Left lung (tissue), 10 donors: Measurements from ENCODE around the gene PPIL1. TPM values are rescaled to one million over a fixed set of nuclear protein-coding genes. Genes with fewer than 3 reads are reported as not detected.

Source experiments
- ATAC-seq: fragments of 200-7000 bp; cut with Tn5 transposase; one replicate; pipeline ENCODE4 v1.9.1; 2020; ENCODE audit warnings: moderate library complexity
- DNase-seq, 4 donors: peaks; one replicate each; pipeline ENCODE4 v3.0.0-alpha.2; 2013 to 2020
- H3K27ac ChIP-seq, 2 donors: fragments of 200-600 bp; sonication (generic) in 1 of 2; one replicate each; pipeline versions ENCODE4 v1.5.0 to v1.8.0; 2020 to 2021
- H3K27me3 ChIP-seq, 2 donors: fragments of 200-600 bp; sonication (generic) in 1 of 2; one replicate each; pipeline versions ENCODE4 v1.5.0 to v1.8.0; 2020 to 2021
- H3K36me3 ChIP-seq, 2 donors: fragments of 200-600 bp; sonication (generic) in 1 of 2; one replicate each; pipeline versions ENCODE4 v1.5.0 to v1.8.0; 2020 to 2021
- H3K4me1 ChIP-seq, 2 donors: fragments of 200-600 bp; one replicate each; pipeline ENCODE4 v1.8.0; 2021
- H3K4me3 ChIP-seq, 2 donors: fragments of 200-600 bp; sonication (generic) in 1 of 2; one replicate each; pipeline versions ENCODE4 v1.5.0 to v1.8.0; 2020 to 2021; ENCODE audit warnings: mild to moderate bottlenecking in 1 of 2
- H3K9me3 ChIP-seq, 2 donors: fragments of 200-600 bp; sonication (generic) in 1 of 2; one replicate each; pipeline versions ENCODE4 v1.5.0 to v1.8.0; 2020 to 2021
- CTCF ChIP-seq, 2 donors: fragments of 200-600 bp; sonication (generic) in 1 of 2; IDR thresholded peaks; one replicate each; pipeline versions ENCODE4 v1.5.0 to v1.8.0; 2021; ENCODE audit warnings: antibody characterized with exemption in 2 of 2
- intact Hi-C, 2 donors: fragments of 100-400 bp; cut with DNase I; formaldehyde crosslinking; loops; one replicate each; pipeline versions ENCODE4 v1.11.2 to v1.14.2; 2022
- polyA plus RNA-seq, 6 donors: library from polyadenylated mRNA; unstranded; fragments of 120-200 nt; gene quantifications; one replicate each; pipeline ENCODE4 v1.2.1, GENCODE V29; 2013; ENCODE audit not compliant: insufficient read length in 6 of 6
- total RNA-seq, 2 donors: library from RNA; stranded (reverse); fragmentation: NEBNext Ultra II Directional; extraction: Animal tissue kit (Norgen Biotek cat#: 25700); gene quantifications; one replicate each; pipeline ENCODE4 v1.2.1, GENCODE V29; 2021
- donor health status: DM: no; HTN: yes; CAD: no.
- donor health status: DM: no; HTN: no; CAD: no.

PPIL1 gene
- total and polyA plus RNA-seq, 8 donors = 19.6 to 45.3 (median 34.5) TPM

DNA sequence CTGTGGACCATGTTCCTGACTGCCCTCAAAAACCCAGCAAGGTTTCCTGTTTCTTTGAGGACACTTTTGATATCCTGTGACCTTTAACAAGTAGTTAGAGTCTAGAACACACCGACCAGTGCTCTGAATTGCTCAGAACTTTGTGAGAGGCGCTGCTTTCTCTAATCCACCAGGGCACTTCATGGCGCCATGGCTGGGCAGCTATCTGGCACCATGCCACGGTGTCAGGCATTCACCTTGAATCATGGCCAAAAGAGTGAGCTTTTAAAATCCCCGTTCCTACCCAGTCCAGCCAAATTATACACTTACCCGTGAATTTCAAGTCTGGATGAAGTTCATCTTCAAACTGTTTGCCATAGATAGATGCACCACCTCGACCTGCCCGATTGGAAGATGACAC, 18.3 kb downstream of the PPIL1 start:
- Histone ChIP-seq H3K4me3 (no peak overlapping the region), H3K4me1 (peaks cover 7 to 22% of the 10 kb centered on the region in 2 donors), H3K36me3 (peaks cover 0 to 24% of the 10 kb centered on the region in 2 donors), H3K9me3 (no peaks in the 10 kb centered on the region), H3K27me3 (no peaks in the 10 kb centered on the region), H3K27ac (no peak overlapping the region)
- DNase-seq = no peak
- no peak for TF ChIP-seq CTCF (IDR thresholded peaks at IDR 0.05)
- ATAC-seq = no peak
- intact Hi-C loops = no loop called here

GRCh38 chr6:36855750-36856149, 18.9 kb downstream of the PPIL1 start:
- no peak for TF ChIP-seq CTCF (IDR thresholded peaks at IDR 0.05)
- intact Hi-C loops = no loop called here

DNA sequence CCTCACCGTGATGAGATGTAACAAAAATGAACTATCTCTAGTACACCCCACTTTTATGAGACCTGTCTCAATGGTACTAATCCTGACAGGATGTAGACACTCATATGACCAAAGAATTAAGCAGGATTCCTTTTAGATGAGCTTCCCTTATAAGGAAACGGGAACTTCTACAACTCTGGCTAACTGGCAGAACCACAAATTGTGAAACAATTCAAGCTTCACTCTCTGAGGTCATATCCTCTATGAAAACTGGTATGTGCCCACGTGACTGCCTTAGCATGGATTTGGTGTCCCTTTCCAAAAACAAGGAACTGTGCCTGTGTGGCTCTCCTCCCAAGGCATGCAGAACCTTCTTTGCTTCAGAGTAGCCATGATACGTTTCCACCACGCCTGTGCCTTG, 21.3 kb downstream of the PPIL1 start:
- H3K9me3 ChIP-seq = peaks cover 0 to 2% of the 10 kb centered on the region in 2 donors
- DNase-seq (peak in 1 of 4 donors; percentile 69), ATAC-seq (peak; percentile 33)
- peaks cover 14 to 45% of the 10 kb centered on the region in 2 donors for H3K4me1 ChIP-seq
- intact Hi-C loops = no loop called here
- peak overlapping the region in 1 of 2 donors; percentile 82 for H3K27ac ChIP-seq
- H3K4me3 ChIP-seq = no peak overlapping the region
- no peak for TF ChIP-seq CTCF (IDR thresholded peaks at IDR 0.05)
- H3K27me3 ChIP-seq = no peaks in the 10 kb centered on the region
- H3K36me3 ChIP-seq = peaks cover 0 to 24% of the 10 kb centered on the region in 2 donors

More at GRCh38 chr6:36855750-36856149, 18.9 kb downstream of the PPIL1 start:
- ATAC-seq (no peak), DNase-seq (no peak)
- Histone ChIP-seq H3K36me3 (peaks cover 0 to 24% of the 10 kb centered on the region in 2 donors), H3K4me1 (peaks cover 7 to 23% of the 10 kb centered on the region in 2 donors), H3K9me3 (peaks cover 0 to under 1% of the 10 kb centered on the region in 2 donors), H3K4me3 (no peak overlapping the region), H3K27ac (no peak overlapping the region), H3K27me3 (no peaks in the 10 kb centered on the region)

GRCh38 chr6:36852481-36853147, 22.0 kb downstream of the PPIL1 start:
- ATAC-seq = peak; percentile 13

More at GRCh38 chr6:36852481-36853147, 22.0 kb downstream of the PPIL1 start:
- Histone ChIP-seq H3K36me3 (peaks cover 0 to 24% of the 10 kb centered on the region in 2 donors), H3K27me3 (no peaks in the 10 kb centered on the region), H3K27ac (peak overlapping the region in 1 of 2 donors; percentile 82), H3K9me3 (peaks cover 0 to 2% of the 10 kb centered on the region in 2 donors), H3K4me1 (peaks cover 14 to 45% of the 10 kb centered on the region in 2 donors), H3K4me3 (no peak overlapping the region)
- DNase-seq = peak in 1 of 4 donors; percentile 51
- no peak for TF ChIP-seq CTCF (IDR thresholded peaks at IDR 0.05)
- intact Hi-C loops = no loop called here
